SK-N-SH treated with all-trans-retinoic acid at 6 μM for 48 hours (cell line): ENCODE data around the gene PTEN.

Source experiments
- ATAC-seq: fragments of 200-7000 bp; cut with Tn5 transposase; 3 replicates; pipeline ENCODE4 v1.9.1; 2020; ENCODE audit warnings: mild to moderate bottlenecking, moderate library complexity
- ARNTL ChIP-seq: fragments of 450-650 bp; formaldehyde crosslinking; IDR thresholded peaks from 2 replicates; pipeline ENCODE4 v1.5.0; 2020; ENCODE audit warnings: low read depth, mild to moderate bottlenecking, moderate library complexity, borderline replicate concordance
- BACH2 ChIP-seq: fragments of 250-450 bp; sonication (Bioruptor Pico); IDR thresholded peaks from 2 replicates; pipeline ENCODE4 v1.9.0; 2021; ENCODE audit warnings: mild to moderate bottlenecking, borderline replicate concordance
- CSDC2 ChIP-seq: fragments of 250-450 bp; sonication (Bioruptor Pico); IDR thresholded peaks from 2 replicates; pipeline ENCODE4 v1.5.0; 2020; ENCODE audit warnings: mild to moderate bottlenecking, moderate library complexity
- ESRRG ChIP-seq: fragments of 250-450 bp; sonication (Bioruptor Pico); IDR thresholded peaks from 2 replicates; pipeline ENCODE4 v1.6.1; 2021; ENCODE audit warnings: mild to moderate bottlenecking
- GLIS3 ChIP-seq: fragments of 250-450 bp; sonication (Bioruptor Pico); IDR thresholded peaks from 2 replicates; pipeline ENCODE4 v1.5.0; 2020; ENCODE audit warnings: mild to moderate bottlenecking, moderate library complexity
- ISL1 ChIP-seq: fragments of 250-450 bp; sonication (Bioruptor Pico); IDR thresholded peaks from 2 replicates; pipeline ENCODE4 v2.1.2; 2022; ENCODE audit warnings: mild to moderate bottlenecking, moderate library complexity
- OSR1 ChIP-seq: fragments of 250-450 bp; sonication (Bioruptor Pico); IDR thresholded peaks from 2 replicates; pipeline ENCODE4 v1.8.0; 2022; ENCODE audit warnings: moderate library complexity, mild to moderate bottlenecking, inconsistent platforms
- PPARA ChIP-seq: fragments of 250-450 bp; sonication (Bioruptor Pico); IDR thresholded peaks from 2 replicates; pipeline ENCODE4 v1.5.0; 2020; ENCODE audit warnings: mild to moderate bottlenecking, borderline replicate concordance
- RARB ChIP-seq: fragments of 250-450 bp; sonication (Bioruptor Pico); IDR thresholded peaks from 2 replicates; pipeline ENCODE4 v1.8.0; 2021; ENCODE audit warnings: mild to moderate bottlenecking, moderate library complexity
- SNAI2 ChIP-seq: fragments of 250-450 bp; sonication (Bioruptor Pico); IDR thresholded peaks from 2 replicates; pipeline ENCODE4 v1.5.0; 2020; ENCODE audit warnings: mild to moderate bottlenecking, moderate library complexity
- TOX ChIP-seq: fragments of 250-450 bp; sonication (Bioruptor Pico); IDR thresholded peaks from 2 replicates; pipeline ENCODE4 v1.8.0; 2021; ENCODE audit warnings: mild to moderate bottlenecking, moderate library complexity, borderline replicate concordance
- ZC3H10 ChIP-seq: fragments of 250-450 bp; sonication (Bioruptor Pico); IDR thresholded peaks from 2 replicates; pipeline ENCODE4 v1.5.1; 2021; ENCODE audit warnings: mild to moderate bottlenecking, moderate library complexity
- ZFP3 ChIP-seq: fragments of 250-450 bp; sonication (Bioruptor Pico); IDR thresholded peaks from 2 replicates; pipeline ENCODE4 v1.5.0; 2020; ENCODE audit warnings: mild to moderate bottlenecking, moderate library complexity
- ZNF70 ChIP-seq: fragments of 450-650 bp; formaldehyde crosslinking; IDR thresholded peaks from 2 replicates; pipeline ENCODE4 v1.5.0; 2020; ENCODE audit warnings: mild to moderate bottlenecking, moderate library complexity
- ZNF8 ChIP-seq: fragments of 450-650 bp; formaldehyde crosslinking; IDR thresholded peaks from 2 replicates; pipeline ENCODE4 v1.5.0; 2020; ENCODE audit warnings: mild to moderate bottlenecking, moderate library complexity
- TF ChIP-seq, protein P1 (sequence below): fragments of 250-450 bp; sonication (Bioruptor Pico); IDR thresholded peaks from 2 replicates; pipeline ENCODE4 v1.8.0; 2021; ENCODE audit warnings: low read depth, mild to moderate bottlenecking, moderate library complexity, borderline replicate concordance
- TF ChIP-seq, protein P2 (sequence below): fragments of 250-450 bp; sonication (Bioruptor Pico); IDR thresholded peaks from 2 replicates; pipeline ENCODE4 v1.5.0; 2020; ENCODE audit warnings: mild to moderate bottlenecking, moderate library complexity
- TF ChIP-seq, protein P3 (sequence below): fragments of 250-450 bp; sonication (Bioruptor Pico); IDR thresholded peaks from 2 replicates; pipeline ENCODE4 v1.8.0; 2020; ENCODE audit warnings: mild to moderate bottlenecking, moderate library complexity, borderline replicate concordance
- TF ChIP-seq, protein P4 (sequence below): fragments of 250-450 bp; sonication (Bioruptor Pico); IDR thresholded peaks from 2 replicates; pipeline ENCODE4 v1.5.1; 2020; ENCODE audit warnings: low read depth, mild to moderate bottlenecking, moderate library complexity
- TF ChIP-seq, protein P5 (sequence below): fragments of 250-450 bp; sonication (Bioruptor Pico); IDR thresholded peaks from 2 replicates; pipeline ENCODE4 v1.5.1; 2021; ENCODE audit warnings: mild to moderate bottlenecking, moderate library complexity

The PTEN gene

DNA sequence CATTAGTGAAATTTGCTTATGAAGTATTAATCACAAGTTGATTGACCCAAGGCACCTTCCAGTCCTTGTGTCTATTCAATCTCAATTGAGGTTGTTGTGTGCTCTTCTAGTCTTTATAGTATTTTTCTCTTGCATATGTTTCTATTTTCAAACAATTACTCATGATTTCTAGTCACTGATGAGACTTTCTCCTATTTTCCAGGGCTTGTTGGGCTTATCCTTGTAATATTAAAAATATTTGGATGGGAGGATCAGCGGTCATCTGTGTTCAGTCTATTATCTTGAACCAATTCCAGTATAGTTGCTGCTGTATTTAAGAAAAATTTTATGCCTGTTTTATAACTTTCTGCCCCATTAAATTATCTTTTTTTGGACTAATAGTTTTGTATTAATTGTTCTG, 154.4 kb downstream of the PTEN start (continued):
- TF ChIP-seq, protein P1, sequence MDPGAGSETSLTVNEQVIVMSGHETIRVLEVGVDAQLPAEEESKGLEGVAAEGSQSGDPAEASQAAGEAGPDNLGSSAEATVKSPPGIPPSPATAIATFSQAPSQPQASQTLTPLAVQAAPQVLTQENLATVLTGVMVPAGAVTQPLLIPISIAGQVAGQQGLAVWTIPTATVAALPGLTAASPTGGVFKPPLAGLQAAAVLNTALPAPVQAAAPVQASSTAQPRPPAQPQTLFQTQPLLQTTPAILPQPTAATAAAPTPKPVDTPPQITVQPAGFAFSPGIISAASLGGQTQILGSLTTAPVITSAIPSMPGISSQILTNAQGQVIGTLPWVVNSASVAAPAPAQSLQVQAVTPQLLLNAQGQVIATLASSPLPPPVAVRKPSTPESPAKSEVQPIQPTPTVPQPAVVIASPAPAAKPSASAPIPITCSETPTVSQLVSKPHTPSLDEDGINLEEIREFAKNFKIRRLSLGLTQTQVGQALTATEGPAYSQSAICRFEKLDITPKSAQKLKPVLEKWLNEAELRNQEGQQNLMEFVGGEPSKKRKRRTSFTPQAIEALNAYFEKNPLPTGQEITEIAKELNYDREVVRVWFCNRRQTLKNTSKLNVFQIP (CRISPR knock-in tag) = no peak
- no peak for TF ChIP-seq SNAI2
- TF ChIP-seq ZC3H10 (CRISPR knock-in tag) = no peak
- no peak for TF ChIP-seq RARB
- no peak for TF ChIP-seq TOX (CRISPR knock-in tag)
- TF ChIP-seq, protein P2, sequence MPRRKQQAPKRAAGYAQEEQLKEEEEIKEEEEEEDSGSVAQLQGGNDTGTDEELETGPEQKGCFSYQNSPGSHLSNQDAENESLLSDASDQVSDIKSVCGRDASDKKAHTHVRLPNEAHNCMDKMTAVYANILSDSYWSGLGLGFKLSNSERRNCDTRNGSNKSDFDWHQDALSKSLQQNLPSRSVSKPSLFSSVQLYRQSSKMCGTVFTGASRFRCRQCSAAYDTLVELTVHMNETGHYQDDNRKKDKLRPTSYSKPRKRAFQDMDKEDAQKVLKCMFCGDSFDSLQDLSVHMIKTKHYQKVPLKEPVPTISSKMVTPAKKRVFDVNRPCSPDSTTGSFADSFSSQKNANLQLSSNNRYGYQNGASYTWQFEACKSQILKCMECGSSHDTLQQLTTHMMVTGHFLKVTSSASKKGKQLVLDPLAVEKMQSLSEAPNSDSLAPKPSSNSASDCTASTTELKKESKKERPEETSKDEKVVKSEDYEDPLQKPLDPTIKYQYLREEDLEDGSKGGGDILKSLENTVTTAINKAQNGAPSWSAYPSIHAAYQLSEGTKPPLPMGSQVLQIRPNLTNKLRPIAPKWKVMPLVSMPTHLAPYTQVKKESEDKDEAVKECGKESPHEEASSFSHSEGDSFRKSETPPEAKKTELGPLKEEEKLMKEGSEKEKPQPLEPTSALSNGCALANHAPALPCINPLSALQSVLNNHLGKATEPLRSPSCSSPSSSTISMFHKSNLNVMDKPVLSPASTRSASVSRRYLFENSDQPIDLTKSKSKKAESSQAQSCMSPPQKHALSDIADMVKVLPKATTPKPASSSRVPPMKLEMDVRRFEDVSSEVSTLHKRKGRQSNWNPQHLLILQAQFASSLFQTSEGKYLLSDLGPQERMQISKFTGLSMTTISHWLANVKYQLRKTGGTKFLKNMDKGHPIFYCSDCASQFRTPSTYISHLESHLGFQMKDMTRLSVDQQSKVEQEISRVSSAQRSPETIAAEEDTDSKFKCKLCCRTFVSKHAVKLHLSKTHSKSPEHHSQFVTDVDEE (CRISPR knock-in tag) = no peak
- TF ChIP-seq ARNTL (CRISPR knock-in tag) = no peak
- no peak for TF ChIP-seq ISL1 (CRISPR knock-in tag)

DNA sequence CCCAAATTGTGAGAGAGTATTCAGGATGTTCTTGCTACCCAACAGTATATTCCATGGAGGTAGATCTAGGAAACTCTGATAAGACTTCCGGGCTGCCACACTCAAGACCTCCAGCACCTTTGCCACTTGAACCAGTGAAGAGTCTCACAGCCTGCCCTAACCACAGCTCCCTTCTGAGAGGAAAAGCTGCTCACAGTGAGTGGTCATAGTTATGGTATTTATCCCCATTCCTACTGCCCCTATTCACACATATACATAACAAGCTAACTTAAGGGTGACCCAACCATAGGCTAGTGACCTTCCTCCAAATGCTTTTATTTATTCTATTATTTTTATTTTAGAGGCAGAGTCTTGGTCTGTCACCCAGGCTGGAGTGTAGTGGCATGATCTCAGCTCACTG, 156.3 kb downstream of the PTEN start:
- TF ChIP-seq, protein P3, sequence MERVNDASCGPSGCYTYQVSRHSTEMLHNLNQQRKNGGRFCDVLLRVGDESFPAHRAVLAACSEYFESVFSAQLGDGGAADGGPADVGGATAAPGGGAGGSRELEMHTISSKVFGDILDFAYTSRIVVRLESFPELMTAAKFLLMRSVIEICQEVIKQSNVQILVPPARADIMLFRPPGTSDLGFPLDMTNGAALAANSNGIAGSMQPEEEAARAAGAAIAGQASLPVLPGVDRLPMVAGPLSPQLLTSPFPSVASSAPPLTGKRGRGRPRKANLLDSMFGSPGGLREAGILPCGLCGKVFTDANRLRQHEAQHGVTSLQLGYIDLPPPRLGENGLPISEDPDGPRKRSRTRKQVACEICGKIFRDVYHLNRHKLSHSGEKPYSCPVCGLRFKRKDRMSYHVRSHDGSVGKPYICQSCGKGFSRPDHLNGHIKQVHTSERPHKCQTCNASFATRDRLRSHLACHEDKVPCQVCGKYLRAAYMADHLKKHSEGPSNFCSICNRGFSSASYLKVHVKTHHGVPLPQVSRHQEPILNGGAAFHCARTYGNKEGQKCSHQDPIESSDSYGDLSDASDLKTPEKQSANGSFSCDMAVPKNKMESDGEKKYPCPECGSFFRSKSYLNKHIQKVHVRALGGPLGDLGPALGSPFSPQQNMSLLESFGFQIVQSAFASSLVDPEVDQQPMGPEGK (CRISPR knock-in tag) = no peak
- TF ChIP-seq ARNTL (CRISPR knock-in tag) (no peak), BACH2 (CRISPR knock-in tag) (no peak), OSR1 (no peak), ZNF8 (CRISPR knock-in tag) (no peak), ISL1 (CRISPR knock-in tag) (no peak), SNAI2 (no peak), ZNF70 (CRISPR knock-in tag) (no peak), ZFP3 (no peak), CSDC2 (CRISPR knock-in tag) (no peak), ESRRG (CRISPR knock-in tag) (no peak), TOX (CRISPR knock-in tag) (no peak), GLIS3 (no peak), RARB (no peak), PPARA (CRISPR knock-in tag) (no peak)
- TF ChIP-seq, protein P4, sequence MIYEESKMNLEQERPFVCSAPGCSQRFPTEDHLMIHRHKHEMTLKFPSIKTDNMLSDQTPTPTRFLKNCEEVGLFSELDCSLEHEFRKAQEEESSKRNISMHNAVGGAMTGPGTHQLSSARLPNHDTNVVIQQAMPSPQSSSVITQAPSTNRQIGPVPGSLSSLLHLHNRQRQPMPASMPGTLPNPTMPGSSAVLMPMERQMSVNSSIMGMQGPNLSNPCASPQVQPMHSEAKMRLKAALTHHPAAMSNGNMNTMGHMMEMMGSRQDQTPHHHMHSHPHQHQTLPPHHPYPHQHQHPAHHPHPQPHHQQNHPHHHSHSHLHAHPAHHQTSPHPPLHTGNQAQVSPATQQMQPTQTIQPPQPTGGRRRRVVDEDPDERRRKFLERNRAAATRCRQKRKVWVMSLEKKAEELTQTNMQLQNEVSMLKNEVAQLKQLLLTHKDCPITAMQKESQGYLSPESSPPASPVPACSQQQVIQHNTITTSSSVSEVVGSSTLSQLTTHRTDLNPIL (CRISPR knock-in tag) = no peak
- TF ChIP-seq, protein P1 (CRISPR knock-in tag) = no peak
- TF ChIP-seq, protein P2 (CRISPR knock-in tag) = no peak
- TF ChIP-seq, protein P5, sequence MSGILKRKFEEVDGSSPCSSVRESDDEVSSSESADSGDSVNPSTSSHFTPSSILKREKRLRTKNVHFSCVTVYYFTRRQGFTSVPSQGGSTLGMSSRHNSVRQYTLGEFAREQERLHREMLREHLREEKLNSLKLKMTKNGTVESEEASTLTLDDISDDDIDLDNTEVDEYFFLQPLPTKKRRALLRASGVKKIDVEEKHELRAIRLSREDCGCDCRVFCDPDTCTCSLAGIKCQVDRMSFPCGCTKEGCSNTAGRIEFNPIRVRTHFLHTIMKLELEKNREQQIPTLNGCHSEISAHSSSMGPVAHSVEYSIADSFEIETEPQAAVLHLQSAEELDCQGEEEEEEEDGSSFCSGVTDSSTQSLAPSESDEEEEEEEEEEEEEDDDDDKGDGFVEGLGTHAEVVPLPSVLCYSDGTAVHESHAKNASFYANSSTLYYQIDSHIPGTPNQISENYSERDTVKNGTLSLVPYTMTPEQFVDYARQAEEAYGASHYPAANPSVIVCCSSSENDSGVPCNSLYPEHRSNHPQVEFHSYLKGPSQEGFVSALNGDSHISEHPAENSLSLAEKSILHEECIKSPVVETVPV (CRISPR knock-in tag) = no peak
- ATAC-seq = no peak
